ENCODE results near the gene KDM3B. TPM values are rescaled to one million over a fixed set of nuclear protein-coding genes. Genes with fewer than 3 reads are reported as not detected.
A peak's percentile ranks its signal among the peaks of the same experiment; 100 is the strongest.

The KDM3B gene
- total and polyA plus RNA-seq, 9 of the 15 experiments (the other 6 are each of a cell fraction or from before 2014, with no cell fraction given): 13.8 to 62.8 (median 41.9) TPM

- TF ChIP-seq NEUROD1 (IDR thresholded peaks at IDR 0.05; ENCODE audit: borderline replicate concordance, low read depth, low read length, partially characterized antibody): peak; percentile 87
- TF ChIP-seq ETS2 (tag; IDR thresholded peaks at IDR 0.05; ENCODE audit: borderline replicate concordance, poor library complexity, severe bottlenecking): no peak
- TF ChIP-seq MCM3 (IDR thresholded peaks at IDR 0.05): no peak
- TF ChIP-seq LCOR (CRISPR knock-in tag; IDR thresholded peaks at IDR 0.05): 0 out of 2 replicates have a peak, but pooled peaks have one; percentile 33
- no peak; the same call in none of the 2 replicates for TF ChIP-seq BRD4 (IDR thresholded peaks at IDR 0.05)
- TF ChIP-seq MYBL2 (IDR thresholded peaks at IDR 0.05; ENCODE audit: low read depth): peak; percentile 96
- no peak for TF ChIP-seq MYBL2 (CRISPR knock-in tag; IDR thresholded peaks at IDR 0.05; ENCODE audit: borderline replicate concordance)
- TF ChIP-seq TRIM28 (IDR thresholded peaks at IDR 0.05): no peak
- peak; percentile 61; the same call in 1 of the 2 replicates for TF ChIP-seq GATAD2B (IDR thresholded peaks at IDR 0.05; ENCODE audit: borderline replicate concordance)
- TF ChIP-seq NFYB (IDR thresholded peaks at IDR 0.05; ENCODE audit: extremely low read depth, insufficient read length): peak; percentile 90
- TF ChIP-seq POLR2H (tag; IDR thresholded peaks at IDR 0.05; ENCODE audit: low read depth): peak; percentile 90
- TF ChIP-seq KDM5B (IDR thresholded peaks at IDR 0.05; ENCODE audit: insufficient replicate concordance, low read depth, low read length): peak; percentile 98
- no peak for TF ChIP-seq ZKSCAN3 (CRISPR knock-in tag; IDR thresholded peaks at IDR 0.05)
- no peak for TF ChIP-seq DNMT1 (IDR thresholded peaks at IDR 0.05)
- TF ChIP-seq FOS (IDR thresholded peaks at IDR 0.05; ENCODE audit: extremely low read depth, insufficient read length): peak; percentile 91
- peak in 2 of 3 experiments; percentile 50 to 72 for TF ChIP-seq YY1 (IDR thresholded peaks at IDR 0.05; ENCODE audit: borderline replicate concordance in 1 of 3, control insufficient read depth in 1 of 3, extremely low read depth in 1 of 3, insufficient read depth in 3 of 3, insufficient read length in 1 of 3, insufficient replicate concordance in 2 of 3, low read depth in 1 of 3, low read length in 2 of 3)
- 0 out of 2 replicates have a peak, but pooled peaks have one; percentile 32 for TF ChIP-seq MYC (IDR thresholded peaks at IDR 0.05; ENCODE audit: low read depth, low read length)
- TF ChIP-seq MYC (CRISPR knock-in tag; IDR thresholded peaks at IDR 0.05; ENCODE audit: borderline replicate concordance, low read depth): no peak
- TF ChIP-seq TAF9B (IDR thresholded peaks at IDR 0.05; ENCODE audit: partially characterized antibody): peak; percentile 42
- TF ChIP-seq ZFP36 (IDR thresholded peaks at IDR 0.05; ENCODE audit: low read depth, low read length, partially characterized antibody): peak; percentile 11
- TF ChIP-seq E2F4 (CRISPR knock-in tag; IDR thresholded peaks at IDR 0.05; ENCODE audit: low read depth): peak; percentile 99
- TF ChIP-seq CTBP1 (IDR thresholded peaks at IDR 0.05; ENCODE audit: borderline replicate concordance): 0 out of 2 replicates have a peak, but pooled peaks have one; percentile 38
- TF ChIP-seq FOXA3 (CRISPR knock-in tag; conservative IDR thresholded peaks at IDR 0.05 in 1 of 2, IDR thresholded peaks at IDR 0.05 in 1 of 2): no peak; a peak in 1 of 4 replicates
- TF ChIP-seq FOXK1 (CRISPR knock-in tag; IDR thresholded peaks at IDR 0.05; ENCODE audit: borderline replicate concordance): 0 out of 2 replicates have a peak, but pooled peaks have one; percentile 79
- peak; percentile 21 for TF ChIP-seq RBBP5 (IDR thresholded peaks at IDR 0.05; ENCODE audit: borderline replicate concordance, insufficient read depth, low read length, poor library complexity, severe bottlenecking)
These were observed 20.8 kb upstream of the KDM3B start, which contains the start of gene CDC25C (continued) for GRCh38 chr5:138331449-138332368.
